ENCODE data around the gene PCNA. TPM values are rescaled to one million over a fixed set of nuclear protein-coding genes. Genes with fewer than 3 reads are reported as not detected.

Gene PCNA
- total and polyA plus RNA-seq, 9 of the 15 experiments (the other 6 are each of a cell fraction or from before 2014, with no cell fraction given), result 213 to 390 (median 291) TPM

DNA sequence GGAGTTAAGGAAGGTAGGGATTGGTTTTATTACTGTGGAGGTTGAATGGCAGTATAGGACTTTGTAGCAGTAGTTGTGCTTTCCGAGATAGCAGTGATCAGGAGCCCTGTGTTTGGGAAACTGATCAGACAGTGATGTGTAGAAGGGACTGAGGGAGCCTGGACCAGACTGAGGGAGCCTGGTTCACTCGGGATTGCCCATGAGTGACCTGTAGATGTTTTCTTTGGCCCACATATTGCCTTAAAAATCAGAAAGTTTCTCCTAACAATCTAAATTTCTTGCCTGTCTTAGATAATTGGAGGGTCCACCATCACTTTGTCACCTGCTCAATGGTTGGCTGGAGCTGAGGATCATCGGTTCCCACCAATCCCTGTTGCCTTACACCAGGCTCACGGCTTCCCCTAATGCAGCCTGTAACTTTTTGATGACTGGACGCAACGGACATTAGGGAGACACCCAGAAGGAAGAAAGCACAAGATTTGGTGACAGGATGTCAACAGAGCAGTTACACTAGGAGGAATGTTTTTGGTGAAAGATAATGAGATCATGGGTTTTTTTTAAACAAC, 8.2 kb upstream of the PCNA start:
- peaks cover 57% of the 10 kb centered on the region for H3K79me2 ChIP-seq (ENCODE audit: control insufficient read depth, insufficient read depth, low read length)
- intact Hi-C loops (cut with micrococcal nuclease) (loop anchor here (10.0 kb wide), 1 partner anchor 317 kb away; no protein-coding TSS in a partner anchor), in situ Hi-C loops (cut with MboI) (loop anchor here (5.0 kb wide), 1 partner anchor 64 kb away; no protein-coding TSS in a partner anchor)
- BruUV-seq (replicated peaks), result TSS peak; percentile 71
- DNase-seq (ENCODE audit: extremely low read depth in 1 of 4, low spot score in 3 of 4) (peak in 1 of 4 experiments; percentile 27), ATAC-seq (no peak; the same call in 2 of the 3 replicates), FAIRE-seq (no peak)
- H3K9me1 ChIP-seq (ENCODE audit: control insufficient read depth, insufficient read depth, low read length), result no peaks in the 10 kb centered on the region
- peaks cover 8 to 15% of the 10 kb centered on the region in 2 experiments; a peak in 4 of 5 replicates for H3K4me1 ChIP-seq (replicated peaks in 1 of 2; ENCODE audit: control insufficient read depth in 2 of 2, insufficient read depth in 2 of 2, low read length in 2 of 2)
- H3K9ac ChIP-seq (ENCODE audit: insufficient read depth in 1 of 2, low read depth in 2 of 2, low read length in 2 of 2), result peak overlapping the region; percentile 72 to 92; a peak in 3 of 4 replicates
- H3K4me2 ChIP-seq (ENCODE audit: insufficient read depth, low read length), result peak overlapping the region; percentile 79
- H3K27ac ChIP-seq (ENCODE audit: extremely low read depth, low read depth, low read length), result peak overlapping the region; percentile 81
- no peaks in the 10 kb centered on the region for H3K9me3 ChIP-seq (replicated peaks; ENCODE audit: control insufficient read depth, insufficient read depth, low read depth, low read length)
- POLR2A ChIA-PET, result interaction anchor here (0.8 to 1.9 kb wide), 4 partner anchors 9 to 14 kb away, joined by 3 to 8 read pairs (median 3); partner anchors contain the start of gene PCNA
- H3K27me3 ChIP-seq (ENCODE audit: control insufficient read depth in 2 of 2, insufficient read depth in 2 of 2, low read length in 2 of 2), result no peaks in the 10 kb centered on the region
- H3K4me3 ChIP-seq, result peak overlapping the region; percentile 81
- H4K20me1 ChIP-seq (replicated peaks; ENCODE audit: control insufficient read depth, insufficient read depth, low read length), result no peaks in the 10 kb centered on the region
- CTCF ChIA-PET (ENCODE audit: low intra/inter-chr PET ratio), result no interaction called here
- H3K36me3 ChIP-seq (ENCODE audit: control insufficient read depth, insufficient read depth, low read length), result no peaks in the 10 kb centered on the region
- WGBS (ENCODE audit: insufficient coverage, low coverage, missing lambda C conversion rate), result 4% methylated on average over 6 of the region's 6 CpGs
- peak overlapping the region; percentile 79 for H2AFZ ChIP-seq (ENCODE audit: low read depth, low read length)
- TF ChIP-seq ETV5 (CRISPR knock-in tag; IDR thresholded peaks at IDR 0.05; ENCODE audit: low read depth) (0 out of 2 replicates have a peak, but pooled peaks have one; percentile 42), ZNF311 (CRISPR knock-in tag; IDR thresholded peaks at IDR 0.05) (no peak), ZNF263 (CRISPR knock-in tag; IDR thresholded peaks at IDR 0.05; ENCODE audit: borderline replicate concordance) (0 out of 2 replicates have a peak, but pooled peaks have one; percentile 22), RFX7 (CRISPR knock-in tag; IDR thresholded peaks at IDR 0.05) (no peak), NFE2L1 (tag; IDR thresholded peaks at IDR 0.05; ENCODE audit: borderline replicate concordance, low read depth) (no peak), HMG20A (CRISPR knock-in tag; conservative IDR thresholded peaks at IDR 0.05) (no peak), ZBTB8A (IDR thresholded peaks at IDR 0.05; ENCODE audit: partially characterized antibody) (no peak), GABPB1 (CRISPR knock-in tag; IDR thresholded peaks at IDR 0.05) (no peak), MBD1 (CRISPR knock-in tag; IDR thresholded peaks at IDR 0.05) (no peak), SAFB2 (IDR thresholded peaks at IDR 0.05; ENCODE audit: borderline replicate concordance, low read depth, low read length, severe bottlenecking) (no peak), ZNF143 (CRISPR knock-in tag; IDR thresholded peaks at IDR 0.05) (no peak)
- TF ChIP-seq, protein P1, sequence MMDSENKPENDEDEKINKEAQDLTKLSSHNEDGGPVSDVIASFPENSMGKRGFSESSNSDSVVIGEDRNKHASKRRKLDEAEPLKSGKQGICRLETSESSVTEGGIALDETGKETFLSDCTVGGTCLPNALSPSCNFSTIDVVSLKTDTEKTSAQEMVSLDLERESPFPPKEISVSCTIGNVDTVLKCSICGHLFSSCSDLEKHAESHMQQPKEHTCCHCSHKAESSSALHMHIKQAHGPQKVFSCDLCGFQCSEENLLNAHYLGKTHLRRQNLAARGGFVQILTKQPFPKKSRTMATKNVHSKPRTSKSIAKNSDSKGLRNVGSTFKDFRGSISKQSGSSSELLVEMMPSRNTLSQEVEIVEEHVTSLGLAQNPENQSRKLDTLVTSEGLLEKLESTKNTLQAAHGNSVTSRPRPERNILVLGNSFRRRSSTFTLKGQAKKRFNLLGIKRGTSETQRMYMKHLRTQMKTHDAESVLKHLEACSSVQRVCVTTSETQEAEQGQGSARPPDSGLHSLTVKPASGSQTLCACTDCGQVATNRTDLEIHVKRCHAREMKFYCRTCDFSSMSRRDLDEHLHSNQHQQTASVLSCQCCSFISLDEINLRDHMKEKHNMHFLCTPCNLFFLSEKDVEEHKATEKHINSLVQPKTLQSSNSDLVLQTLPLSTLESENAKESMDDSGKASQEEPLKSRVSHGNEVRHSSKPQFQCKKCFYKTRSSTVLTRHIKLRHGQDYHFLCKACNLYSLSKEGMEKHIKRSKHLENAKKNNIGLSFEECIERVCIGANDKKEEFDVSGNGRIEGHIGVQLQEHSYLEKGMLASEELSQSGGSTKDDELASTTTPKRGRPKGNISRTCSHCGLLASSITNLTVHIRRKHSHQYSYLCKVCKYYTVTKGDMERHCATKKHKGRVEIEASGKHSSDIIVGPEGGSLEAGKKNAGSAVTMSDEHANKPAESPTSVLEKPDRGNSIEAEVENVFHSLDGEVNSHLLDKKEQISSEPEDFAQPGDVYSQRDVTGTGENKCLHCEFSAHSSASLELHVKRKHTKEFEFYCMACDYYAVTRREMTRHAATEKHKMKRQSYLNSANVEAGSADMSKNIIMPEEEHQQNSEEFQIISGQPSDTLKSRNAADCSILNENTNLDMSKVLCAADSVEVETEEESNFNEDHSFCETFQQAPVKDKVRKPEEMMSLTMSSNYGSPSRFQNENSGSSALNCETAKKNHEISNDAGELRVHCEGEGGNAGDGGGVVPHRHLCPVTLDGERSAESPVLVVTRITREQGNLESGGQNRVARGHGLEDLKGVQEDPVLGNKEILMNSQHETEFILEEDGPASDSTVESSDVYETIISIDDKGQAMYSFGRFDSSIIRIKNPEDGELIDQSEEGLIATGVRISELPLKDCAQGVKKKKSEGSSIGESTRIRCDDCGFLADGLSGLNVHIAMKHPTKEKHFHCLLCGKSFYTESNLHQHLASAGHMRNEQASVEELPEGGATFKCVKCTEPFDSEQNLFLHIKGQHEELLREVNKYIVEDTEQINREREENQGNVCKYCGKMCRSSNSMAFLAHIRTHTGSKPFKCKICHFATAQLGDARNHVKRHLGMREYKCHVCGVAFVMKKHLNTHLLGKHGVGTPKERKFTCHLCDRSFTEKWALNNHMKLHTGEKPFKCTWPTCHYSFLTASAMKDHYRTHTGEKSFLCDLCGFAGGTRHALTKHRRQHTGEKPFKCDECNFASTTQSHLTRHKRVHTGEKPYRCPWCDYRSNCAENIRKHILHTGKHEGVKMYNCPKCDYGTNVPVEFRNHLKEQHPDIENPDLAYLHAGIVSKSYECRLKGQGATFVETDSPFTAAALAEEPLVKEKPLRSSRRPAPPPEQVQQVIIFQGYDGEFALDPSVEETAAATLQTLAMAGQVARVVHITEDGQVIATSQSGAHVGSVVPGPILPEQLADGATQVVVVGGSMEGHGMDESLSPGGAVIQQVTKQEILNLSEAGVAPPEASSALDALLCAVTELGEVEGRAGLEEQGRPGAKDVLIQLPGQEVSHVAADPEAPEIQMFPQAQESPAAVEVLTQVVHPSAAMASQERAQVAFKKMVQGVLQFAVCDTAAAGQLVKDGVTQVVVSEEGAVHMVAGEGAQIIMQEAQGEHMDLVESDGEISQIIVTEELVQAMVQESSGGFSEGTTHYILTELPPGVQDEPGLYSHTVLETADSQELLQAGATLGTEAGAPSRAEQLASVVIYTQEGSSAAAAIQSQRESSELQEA (IDR thresholded peaks at IDR 0.05; ENCODE audit: low read depth), result no peak

All from K562 (cell line).